IPS-NIHi7 (cell line): ENCODE results near the gene CHRDL1.
A peak's percentile ranks its signal among the peaks of the same experiment; 100 is the strongest.
"Not testable (repeated sequence)": the region's sequence is repeated elsewhere in the genome, so short reads cannot be mapped to it uniquely, and the experiment has no call there.

Experiments used
- DNase-seq: peaks from one replicate; pipeline ENCODE4 v3.0.0; 2012; ENCODE audit warnings: mixed read lengths; ENCODE audit errors: extremely low spot score

CHRDL1 gene, protein sequence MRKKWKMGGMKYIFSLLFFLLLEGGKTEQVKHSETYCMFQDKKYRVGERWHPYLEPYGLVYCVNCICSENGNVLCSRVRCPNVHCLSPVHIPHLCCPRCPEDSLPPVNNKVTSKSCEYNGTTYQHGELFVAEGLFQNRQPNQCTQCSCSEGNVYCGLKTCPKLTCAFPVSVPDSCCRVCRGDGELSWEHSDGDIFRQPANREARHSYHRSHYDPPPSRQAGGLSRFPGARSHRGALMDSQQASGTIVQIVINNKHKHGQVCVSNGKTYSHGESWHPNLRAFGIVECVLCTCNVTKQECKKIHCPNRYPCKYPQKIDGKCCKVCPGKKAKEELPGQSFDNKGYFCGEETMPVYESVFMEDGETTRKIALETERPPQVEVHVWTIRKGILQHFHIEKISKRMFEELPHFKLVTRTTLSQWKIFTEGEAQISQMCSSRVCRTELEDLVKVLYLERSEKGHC

DNA sequence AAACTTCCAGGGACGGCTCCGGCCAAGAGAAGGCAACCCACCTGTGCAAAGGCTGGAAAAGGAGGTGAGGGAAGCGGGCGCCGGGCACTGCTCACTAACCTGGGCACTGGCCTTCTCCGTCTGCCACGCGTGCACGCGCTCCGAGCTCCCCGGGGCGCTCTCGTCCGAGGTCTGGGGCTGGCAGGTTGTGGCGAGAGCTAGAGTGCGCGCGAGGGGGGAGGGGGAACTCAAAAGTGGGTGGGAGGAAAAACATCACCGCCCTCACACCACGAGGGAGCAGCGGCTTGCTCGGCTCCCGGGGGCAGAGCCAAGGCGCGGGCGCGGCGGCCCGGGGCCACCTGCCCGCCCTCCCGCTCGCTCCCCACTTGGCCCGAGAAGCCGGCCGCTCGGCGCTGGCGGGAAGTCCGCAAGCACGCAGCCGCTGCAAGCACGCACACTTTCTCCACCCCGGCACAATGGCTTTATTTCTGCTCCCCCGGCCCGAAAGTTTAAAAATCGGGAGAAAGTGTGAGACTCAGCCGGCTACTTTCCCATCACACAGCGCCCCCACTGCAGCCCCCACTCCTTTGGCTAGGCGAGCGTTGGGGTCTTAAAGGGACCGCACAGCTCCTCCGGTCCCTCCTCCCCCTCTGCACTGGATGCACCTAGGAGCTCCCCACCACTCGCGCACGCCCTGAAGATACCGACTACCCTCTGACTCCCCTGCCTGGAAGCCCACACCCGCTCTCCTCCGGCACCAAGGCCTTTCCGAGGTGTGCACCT lies at the start of gene CHRDL1:
CHRDL1 (minus strand) TSS at position 173 of the 762 bp plus-strand sequence. CDS start 3,636 bp downstream, outside the sequence.
- peak; percentile 78 for DNase-seq

DNA sequence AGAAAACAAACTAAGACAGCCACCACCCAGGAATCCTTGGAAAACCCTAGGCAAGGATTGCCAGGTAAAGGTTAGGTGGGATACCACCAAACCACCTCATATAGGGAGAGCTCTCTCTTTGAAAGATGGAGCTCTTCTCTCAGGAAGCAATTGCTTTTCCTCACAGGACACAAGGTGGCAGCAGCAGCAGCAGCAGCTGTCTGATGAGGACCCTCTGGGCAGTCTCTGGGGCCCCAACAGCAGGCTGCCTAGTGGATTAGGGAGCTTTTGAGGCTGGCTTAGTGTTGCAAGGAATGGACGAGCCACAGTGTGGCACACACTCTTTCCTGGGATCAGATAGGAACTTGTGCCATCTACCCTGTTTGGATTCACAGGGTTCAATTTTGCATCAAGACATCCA lies 41.4 kb upstream of the CHRDL1 start:
- peak; percentile 80 for DNase-seq

DNA sequence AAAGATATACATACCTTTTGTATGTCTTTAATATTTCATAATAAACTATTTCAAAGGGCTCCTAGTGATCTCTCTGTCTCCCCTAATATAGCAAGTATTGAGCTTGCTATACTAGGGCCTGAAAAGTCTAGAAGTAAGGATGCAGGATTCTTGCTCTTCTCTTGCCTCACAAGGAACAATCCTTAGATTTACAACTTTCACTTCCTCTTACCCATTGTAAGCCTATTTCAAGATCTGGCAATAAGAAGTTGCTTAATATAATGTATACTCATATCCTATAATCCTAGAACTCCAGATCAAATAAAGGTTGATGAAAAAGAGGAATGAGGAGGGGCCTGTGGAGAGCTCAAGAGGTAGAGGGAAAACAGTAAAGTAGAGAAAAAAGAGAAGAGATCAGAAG lies 40.8 kb upstream of the CHRDL1 start:
- DNase-seq: no peak

DNA sequence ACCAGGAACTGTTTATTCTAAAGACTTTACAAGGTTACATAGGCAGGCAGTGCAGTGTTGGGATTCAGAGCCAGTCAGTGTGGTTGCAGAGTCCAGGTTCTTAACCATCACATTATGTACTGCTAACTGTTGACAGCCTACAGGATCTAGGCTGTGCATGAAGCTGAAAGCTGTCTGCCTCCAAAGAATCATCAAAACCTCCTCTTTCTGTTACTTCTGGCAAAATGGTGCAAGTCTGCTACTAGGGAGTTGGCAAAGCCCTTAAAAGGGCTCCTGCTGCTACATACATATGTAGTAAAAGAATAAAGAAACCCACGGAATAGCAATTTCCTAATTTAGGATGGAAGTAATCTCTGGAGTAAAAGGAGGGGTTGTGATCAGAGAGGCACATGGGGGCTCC lies 40.4 kb upstream of the CHRDL1 start:
- no peak for DNase-seq

DNA sequence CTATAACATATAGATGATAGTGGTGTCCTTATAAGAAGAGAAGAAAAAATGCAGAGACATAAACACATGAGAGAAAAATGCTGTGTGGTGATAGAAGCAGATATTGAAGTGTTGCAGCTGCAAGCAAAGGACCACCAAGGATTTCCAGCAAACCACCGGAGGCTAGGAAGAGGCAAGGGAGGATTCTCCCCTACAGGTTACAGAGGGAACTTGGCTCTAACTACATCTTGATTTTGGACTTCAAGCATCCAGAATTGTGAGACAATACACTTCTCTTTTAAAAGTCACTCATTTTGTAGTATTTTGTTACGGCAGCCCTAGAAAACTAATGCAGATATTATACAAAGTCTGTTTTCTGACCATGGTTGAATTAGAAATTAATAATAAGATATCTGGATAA lies 30.4 kb upstream of the CHRDL1 start:
- no peak for DNase-seq

DNA sequence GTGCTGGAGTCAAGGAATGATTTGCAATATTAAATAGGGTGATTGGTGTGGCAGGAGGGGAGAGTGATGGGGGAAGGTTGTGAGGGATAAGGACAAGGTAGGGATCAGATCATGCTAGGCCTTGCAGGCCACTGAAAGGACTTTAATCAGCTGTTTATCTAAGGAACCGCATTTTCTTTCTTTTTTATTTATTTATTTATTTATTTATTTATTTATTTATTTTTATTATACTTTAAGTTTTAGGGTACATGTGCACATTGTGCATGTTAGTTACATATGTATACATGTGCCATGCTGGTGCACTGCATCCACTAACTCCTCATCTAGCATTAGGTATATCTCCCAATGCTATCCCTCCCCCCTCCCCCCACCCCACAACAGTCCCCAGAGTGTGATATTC lies 20.9 kb upstream of the CHRDL1 start:
- DNase-seq: not testable (repeated sequence)

DNA sequence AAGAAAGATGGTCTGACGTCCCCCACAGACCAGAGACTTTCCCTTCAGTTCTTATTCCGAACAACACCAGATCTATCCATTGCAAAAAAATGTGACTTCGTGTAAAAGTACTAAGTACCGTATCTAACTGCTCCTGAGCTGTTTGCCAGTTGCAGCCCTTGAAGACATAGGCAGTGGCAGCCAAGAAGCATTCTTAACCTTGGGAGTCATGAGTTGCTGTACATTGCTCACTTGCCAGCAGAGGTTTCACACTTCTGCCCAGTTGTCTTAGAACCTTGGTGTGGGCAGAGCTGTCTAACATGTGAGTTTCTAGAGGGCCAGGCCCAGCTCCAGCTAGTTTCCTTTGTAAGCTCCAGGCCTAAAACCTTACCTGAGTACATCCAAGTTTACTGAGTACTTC lies 10.5 kb upstream of the CHRDL1 start:
- no peak for DNase-seq

DNA sequence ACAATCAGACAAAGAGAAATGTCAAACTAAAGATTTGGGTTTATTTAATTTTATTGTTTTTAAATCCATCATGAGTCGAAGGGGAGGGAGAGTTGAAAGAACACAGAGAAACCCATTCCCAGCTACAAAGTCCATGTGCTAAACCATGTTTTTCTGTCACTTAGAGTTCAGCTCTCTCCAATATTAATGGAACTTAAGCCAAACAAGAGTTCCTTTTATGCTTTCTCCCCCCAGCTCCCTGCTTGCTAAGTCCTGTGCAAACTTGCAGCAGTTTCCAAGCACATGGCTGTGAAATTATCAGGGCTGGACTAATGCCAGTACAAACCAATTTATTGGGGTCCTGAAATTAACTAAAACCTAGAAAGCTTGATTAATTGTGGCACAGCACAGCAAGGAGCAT lies 9.7 kb upstream of the CHRDL1 start:
- no peak for DNase-seq

DNA sequence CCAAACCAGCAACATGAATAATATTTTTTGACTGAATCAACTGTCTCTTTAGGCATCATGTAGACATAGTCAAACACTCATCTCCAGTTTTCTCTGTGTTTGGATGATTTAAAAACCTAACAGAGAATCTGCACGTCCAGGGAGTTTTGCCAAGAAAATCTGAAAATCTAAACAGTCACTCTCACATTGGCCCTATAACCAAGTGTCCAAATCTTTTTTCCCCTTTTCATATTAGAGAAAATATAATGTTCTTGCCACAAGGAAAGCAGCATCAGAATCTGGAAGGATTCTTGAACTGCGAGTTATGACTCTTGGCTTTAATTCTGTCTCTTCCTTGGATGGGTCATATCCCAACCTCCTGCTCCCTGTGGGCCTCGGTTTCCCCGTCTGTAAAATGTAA lies 8.8 kb upstream of the CHRDL1 start:
- no peak for DNase-seq

DNA sequence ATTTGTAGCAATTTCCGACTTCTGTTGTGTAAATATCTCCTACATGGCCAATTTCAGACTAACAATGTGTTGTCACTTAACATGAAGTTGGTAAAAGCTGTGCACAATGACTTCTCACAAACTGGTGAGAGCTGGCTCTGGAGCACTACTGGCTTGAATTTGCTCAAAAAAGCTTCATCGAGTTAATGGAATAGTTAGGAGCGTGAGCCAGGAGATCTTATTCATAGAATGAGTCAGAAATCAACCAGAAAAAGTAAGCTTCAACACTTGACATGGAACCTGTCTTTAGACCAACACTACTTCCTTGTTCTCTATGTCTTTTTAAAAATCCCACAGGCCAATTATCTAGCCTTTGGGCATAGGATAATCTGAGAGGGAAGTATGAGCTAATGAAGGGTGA lies 7.9 kb upstream of the CHRDL1 start:
- DNase-seq: no peak

DNA sequence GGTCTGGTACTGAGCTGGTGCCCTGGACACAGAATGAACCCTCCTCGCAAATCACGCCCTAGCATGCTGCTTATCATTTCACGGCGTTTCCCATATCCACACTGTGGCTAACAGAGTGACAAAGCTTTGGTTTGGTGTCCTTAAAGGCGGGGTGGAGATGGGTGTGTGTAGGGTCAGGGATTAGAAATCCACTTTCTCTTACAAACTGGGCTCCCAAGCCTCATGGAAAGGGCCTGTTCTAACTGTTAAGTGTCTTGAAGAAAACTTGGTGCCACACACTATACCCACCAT lies 735 bp upstream of the CHRDL1 start:
- DNase-seq: no peak

DNA sequence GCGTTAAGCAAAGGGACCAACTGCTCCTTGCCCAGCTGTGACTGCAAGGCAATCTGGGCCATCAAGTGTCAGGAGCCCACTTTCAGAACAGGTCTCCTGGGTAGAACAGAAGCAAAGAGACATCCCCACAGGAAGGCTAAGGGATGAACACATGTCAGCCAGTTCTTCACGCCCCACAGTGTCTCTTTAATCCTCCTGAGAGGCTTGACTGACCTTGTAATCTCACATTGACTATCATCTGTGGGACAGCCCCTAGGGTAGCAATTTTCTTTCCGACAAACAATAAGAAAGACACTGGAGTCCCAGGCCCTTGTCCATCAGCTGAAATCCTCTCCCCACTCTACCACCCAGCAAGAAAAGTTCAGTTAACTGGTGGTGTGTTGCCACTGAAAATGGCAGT lies 1.0 kb downstream of the CHRDL1 start:
- DNase-seq: no peak

DNA sequence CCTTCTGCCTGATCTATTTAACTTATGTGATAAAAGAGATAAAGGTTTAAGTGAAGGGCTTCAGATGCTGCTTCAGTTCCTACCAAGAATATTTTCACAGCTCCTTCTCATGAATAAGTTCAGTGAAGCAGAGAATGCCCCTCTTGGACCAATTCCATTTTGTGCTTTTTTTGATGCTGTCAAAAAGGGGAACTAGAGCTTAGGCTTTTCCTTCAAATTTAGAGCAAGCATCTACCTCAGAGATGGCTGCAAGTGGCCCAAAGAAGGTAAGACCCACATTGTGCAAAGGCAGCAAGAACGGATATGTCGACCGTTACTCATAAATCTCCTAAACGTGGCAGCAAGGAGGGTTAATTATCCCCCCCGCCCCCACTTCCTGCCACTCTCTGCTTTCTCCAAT lies 4.5 kb downstream of the CHRDL1 start:
- DNase-seq: no peak

DNA sequence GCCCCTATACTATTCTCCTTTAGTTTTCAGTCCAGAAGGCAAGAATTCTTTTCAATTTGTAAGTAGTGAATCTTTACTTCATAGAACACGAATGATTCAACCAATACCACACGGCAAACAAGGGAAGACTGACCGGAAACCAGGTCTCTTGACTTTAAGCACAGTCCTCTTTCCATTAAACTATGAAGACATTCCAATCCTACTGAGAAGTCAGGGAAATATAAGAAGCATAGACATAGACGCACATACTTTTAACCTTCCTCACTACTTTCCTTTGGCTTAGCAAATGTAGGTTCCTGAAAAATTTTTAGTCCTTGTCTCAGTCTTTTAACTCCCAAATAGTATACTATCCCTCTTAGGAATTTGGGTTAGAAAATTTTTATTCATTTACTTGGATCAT lies 9.1 kb downstream of the CHRDL1 start:
- no peak for DNase-seq

DNA sequence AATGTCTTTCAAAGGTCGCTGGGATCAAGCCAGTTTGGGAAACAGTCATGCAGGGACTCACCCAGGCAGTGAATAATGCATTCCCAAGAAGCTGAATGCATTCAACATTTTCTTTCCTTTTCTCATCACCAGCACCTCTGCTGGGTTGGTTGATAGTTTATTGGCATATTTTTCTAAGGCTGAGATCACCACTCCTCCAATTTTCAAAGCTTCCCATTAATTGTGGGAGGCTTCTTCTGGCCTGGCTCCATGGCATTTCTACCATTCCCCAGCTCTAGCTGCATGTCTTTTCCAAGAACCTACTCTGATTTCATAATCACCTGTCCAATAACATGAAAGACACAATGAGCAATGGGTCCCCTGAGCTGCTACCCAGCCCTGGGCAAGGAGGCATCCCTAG lies 35.8 kb downstream of the CHRDL1 start:
- no peak for DNase-seq

DNA sequence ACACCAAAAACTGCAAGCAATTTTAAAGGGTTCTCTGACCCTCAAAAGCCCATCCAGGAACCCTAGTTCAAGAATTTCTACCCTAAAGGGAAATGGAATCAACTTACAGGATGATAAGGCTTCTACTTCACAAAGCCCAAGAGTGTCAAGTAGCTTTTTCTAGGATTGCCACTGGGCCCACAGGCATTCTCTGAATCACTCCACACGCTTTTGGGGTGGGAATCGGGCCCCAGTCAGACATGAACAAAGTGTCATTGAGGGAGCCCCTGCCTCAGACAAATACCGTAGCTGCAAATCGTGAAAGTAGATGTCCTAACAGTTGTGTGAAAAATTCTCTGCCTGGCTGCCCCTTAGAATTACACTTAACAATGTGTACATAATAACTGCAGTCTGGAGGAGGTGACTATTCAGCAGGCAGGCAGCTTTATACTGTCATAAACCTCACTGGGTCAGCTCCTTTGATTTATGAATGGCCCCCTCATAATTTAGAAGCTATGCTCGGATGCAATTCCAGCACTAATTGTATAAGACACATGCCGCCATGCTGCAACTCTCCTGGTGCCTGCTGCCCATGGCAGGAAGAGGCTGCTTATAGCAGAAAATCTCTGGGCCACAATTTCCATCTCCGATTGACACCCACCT lies 36.7 kb downstream of the CHRDL1 start:
- no peak for DNase-seq

DNA sequence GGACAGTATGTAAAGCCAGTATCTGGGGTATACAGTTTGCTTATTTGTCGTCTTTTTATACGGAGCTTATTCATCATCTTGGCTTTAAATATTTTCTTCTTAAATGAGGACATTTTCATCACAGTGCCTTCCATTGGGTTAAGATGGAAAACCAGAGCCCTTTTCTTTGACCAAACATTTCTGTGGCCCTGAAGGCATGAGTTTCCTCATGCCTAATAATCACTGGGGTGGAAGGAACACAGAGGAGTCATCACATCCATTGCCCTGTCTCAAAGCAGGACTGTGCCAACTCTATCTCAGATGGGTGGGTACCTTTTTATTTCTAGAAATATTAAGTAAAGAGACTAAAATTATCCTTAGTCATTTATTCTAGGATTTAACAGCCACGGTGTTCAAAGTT lies 40.0 kb downstream of the CHRDL1 start:
- DNase-seq: no peak

DNA sequence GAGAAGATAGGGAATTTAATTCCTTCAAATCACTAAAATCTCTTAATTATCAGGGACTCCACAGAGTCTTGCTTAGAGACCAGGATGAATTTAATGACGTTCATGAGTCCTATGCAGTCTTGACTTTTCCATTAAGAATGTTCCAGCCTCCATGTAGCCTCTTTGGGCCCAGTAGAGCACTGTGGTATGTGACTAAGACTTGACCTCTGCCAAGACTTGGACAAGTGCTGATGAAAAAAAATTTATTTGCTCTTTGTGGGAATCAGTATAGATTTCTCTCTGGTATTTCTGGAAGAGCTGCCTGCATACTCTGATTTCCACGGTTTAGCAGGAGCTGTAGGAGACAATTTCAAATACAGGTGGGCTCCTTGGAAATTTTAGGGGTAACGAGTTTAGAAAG lies 40.6 kb downstream of the CHRDL1 start:
- DNase-seq: no peak

DNA sequence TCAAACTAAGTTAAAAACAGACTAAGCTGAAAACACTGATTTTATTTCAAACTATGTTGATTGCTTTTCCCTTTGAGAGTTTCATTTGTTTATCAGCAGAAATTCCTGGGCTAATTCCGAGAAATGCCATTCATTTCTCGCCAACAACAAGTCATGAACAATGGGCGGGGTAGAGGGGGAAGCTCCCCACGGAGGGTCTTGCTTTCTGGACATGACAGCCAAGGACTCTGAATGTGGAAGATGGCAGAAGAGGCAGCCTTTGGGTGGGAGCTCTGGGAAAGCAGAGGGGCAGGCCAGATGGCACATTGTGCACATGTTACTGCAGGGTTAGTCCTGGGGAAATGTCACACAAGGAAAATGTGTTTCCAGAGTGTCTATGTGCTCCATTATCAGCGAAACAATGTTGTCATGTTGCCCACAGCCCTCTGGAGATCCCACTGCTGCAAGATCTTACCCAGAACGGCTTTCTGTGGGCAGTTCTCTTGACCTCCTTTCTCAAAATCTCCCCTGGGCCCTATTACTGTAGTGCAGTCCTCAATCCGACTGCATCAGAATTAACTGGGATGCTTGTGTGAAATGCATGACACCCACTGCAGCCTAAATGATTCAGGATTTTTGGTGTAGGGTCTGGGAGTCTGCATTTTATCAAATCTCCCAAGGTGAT lies 45.0 kb downstream of the CHRDL1 start:
- no peak for DNase-seq

DNA sequence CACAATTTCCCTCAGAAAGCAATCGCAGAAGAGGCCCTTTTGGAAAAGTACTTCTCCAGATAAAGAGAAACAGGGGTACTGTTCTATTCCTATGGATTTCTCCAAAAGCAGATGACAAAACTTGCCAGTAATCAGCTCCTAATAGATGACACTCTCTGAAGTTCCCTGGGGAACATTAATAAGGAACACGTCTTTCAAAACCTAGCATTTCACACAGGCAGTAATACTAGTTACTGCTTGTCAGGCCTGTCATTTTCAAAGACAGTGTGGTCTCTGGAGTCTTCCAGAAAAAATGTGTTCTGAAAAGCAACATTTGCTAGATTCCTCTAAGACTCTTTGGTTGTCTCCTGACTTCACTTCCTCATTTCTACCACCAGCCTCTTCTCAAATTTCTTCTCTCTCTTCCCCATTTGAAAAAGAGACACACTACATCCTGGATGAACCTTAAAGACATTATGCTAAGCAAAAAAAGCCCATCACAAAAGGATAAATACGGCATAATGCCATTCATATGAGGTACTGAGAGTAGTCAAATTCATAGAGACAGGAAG lies 47.3 kb downstream of the CHRDL1 start:
- DNase-seq: no peak

DNA sequence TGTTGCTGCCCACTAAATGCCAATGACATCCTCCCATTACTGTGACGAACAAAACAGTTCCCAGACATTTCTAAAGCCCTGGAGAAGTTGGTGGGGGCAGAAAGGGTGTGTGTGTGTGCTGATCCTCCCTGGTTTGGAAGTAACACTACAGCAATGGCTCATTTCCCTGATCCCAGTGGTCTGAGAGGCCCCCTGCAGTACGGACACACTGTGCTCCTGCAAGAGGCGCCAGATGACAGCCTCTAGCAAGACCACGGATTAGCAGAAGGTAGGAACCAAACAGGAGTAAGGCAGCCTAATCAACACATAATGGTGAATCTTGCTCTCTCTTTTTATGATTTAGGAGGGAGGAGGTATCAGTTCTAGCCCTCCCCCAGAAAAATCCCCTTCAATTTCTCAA lies 49.6 kb downstream of the CHRDL1 start:
- peak; percentile 20 for DNase-seq

DNA sequence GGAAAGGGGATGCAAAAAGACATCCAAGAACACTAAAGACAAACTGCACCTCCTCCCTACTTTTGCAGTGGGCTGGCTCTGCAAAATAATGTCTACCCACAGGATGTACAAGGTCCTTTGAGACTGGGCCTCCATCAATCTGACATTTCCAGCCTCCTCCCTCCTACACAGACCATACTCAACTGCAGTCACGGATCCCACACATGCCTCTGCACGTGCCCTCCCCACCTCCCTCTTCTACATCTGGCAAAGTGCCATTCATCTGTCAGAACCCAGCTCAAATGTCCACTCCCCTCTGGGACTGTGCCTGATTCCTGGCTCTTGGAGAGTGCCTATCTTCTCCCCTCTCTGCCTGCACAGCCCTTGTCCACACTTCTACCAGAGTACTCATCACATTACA lies 50.3 kb downstream of the CHRDL1 start:
- DNase-seq: no peak
